CD4-positive, alpha-beta T cell (primary cell): ENCODE data around the gene TMEM63A. TPM values are rescaled to one million over a fixed set of nuclear protein-coding genes. Genes with fewer than 3 reads are reported as not detected.

Experiments
- ATAC-seq: fragments of 200-7000 bp; cut with Tn5 transposase; one replicate; pipeline ENCODE4 v1.10.0; 2022; ENCODE audit warnings: mild to moderate bottlenecking; ENCODE audit not compliant: poor library complexity
- CTCF ChIA-PET: fragments of 350-600 bp; sonication (Branson Sonifier 250); formaldehyde crosslinking; loops from one replicate; lab custom pipeline; 2021; ENCODE audit warnings: antibody characterized with exemption, inconsistent platforms; lab: Charles Lee
- POLR2A ChIA-PET: fragments of 350-600 bp; sonication (Branson Sonifier 250); formaldehyde crosslinking; loops from one replicate; lab custom pipeline; 2021; ENCODE audit warnings: antibody characterized with exemption, inconsistent platforms; lab: Charles Lee
- DNase-seq, 14 experiments: peaks; one replicate each; pipeline ENCODE4 v3.0.0-alpha.2; 2013 to 2020; ENCODE audit warnings: mixed read lengths in 2 of 14
- H3K27ac ChIP-seq, 2 donors: one replicate each; pipeline versions ENCODE4 v1.5.1 to v1.7.0; 2013; ENCODE audit warnings: low read length in 2 of 2, low read depth in 1 of 2, mild to moderate bottlenecking in 1 of 2
- H3K27me3 ChIP-seq, 2 experiments: 1 replicate in 1 of 2; 2 replicates in 1 of 2; pipeline versions ENCODE4 v1.6.1 to v1.7.0; 2013; ENCODE audit warnings: low read length in 2 of 2, control low read depth in 1 of 2, mild to moderate bottlenecking in 1 of 2, moderate library complexity in 1 of 2; ENCODE audit not compliant: insufficient read depth in 2 of 2, control insufficient read depth in 1 of 2
- H3K36me3 ChIP-seq: one replicate; pipeline ENCODE4 v1.6.1; 2013; ENCODE audit warnings: low read length, control low read depth; ENCODE audit not compliant: insufficient read depth
- H3K4me1 ChIP-seq: one replicate; pipeline ENCODE4 v1.6.1; 2013; ENCODE audit warnings: low read length, control low read depth; ENCODE audit not compliant: insufficient read depth
- H3K4me3 ChIP-seq: one replicate; pipeline ENCODE4 v1.5.1; 2013; ENCODE audit warnings: mild to moderate bottlenecking, low read length, moderate library complexity
- H3K9me3 ChIP-seq, 2 experiments: 1 replicate in 1 of 2; 2 replicates in 1 of 2; pipeline versions ENCODE4 v1.6.1 to v1.7.0; 2013; ENCODE audit warnings: low read length in 2 of 2, mild to moderate bottlenecking in 2 of 2, control low read depth in 1 of 2, moderate library complexity in 1 of 2; ENCODE audit not compliant: control insufficient read depth in 1 of 2, insufficient read depth in 1 of 2
- H3K27ac Mint-ChIP-seq: one replicate; pipeline ENCODE4 v1.8.0; 2020; ENCODE audit warnings: mixed read lengths
- H3K27me3 Mint-ChIP-seq: one replicate; pipeline ENCODE4 v1.8.0; 2021; ENCODE audit warnings: mixed read lengths
- H3K36me3 Mint-ChIP-seq: one replicate; pipeline ENCODE4 v1.8.0; 2021; ENCODE audit warnings: low read depth, mixed read lengths
- H3K4me1 Mint-ChIP-seq: one replicate; pipeline ENCODE4 v1.8.0; 2021; ENCODE audit warnings: low read depth, mixed read lengths
- H3K4me3 Mint-ChIP-seq: one replicate; pipeline ENCODE4 v1.8.0; 2020; ENCODE audit warnings: mild to moderate bottlenecking, mixed read lengths
- H3K9me3 Mint-ChIP-seq: one replicate; pipeline ENCODE4 v1.8.0; 2020; ENCODE audit warnings: mixed read lengths
- intact Hi-C, 2 experiments: fragments of 100-400 bp; cut with DNase I in 1 of 2; cut with micrococcal nuclease in 1 of 2; formaldehyde crosslinking; loops; one replicate each; pipeline versions ENCODE4 v1.15.1 to v1.9.0; 2023 to 2025; cut with DNase I, micrococcal nuclease
- total RNA-seq, 174 experiments: library from RNA in 2 of 174; stranded (reverse) in 2 of 174; gene quantifications; one replicate each; pipeline ENCODE4 v1.2.3 and lab custom pipeline; 2021 to 2026
- TF ChIP-seq, protein P1 (sequence below): fragments of 200-600 bp; IDR thresholded peaks from one replicate; pipeline ENCODE4 v1.8.0; 2022; ENCODE audit warnings: antibody characterized with exemption, mild to moderate bottlenecking

Gene TMEM63A
- total RNA-seq, 2 experiments from 2014 or later = 199 to 204 TPM

DNA sequence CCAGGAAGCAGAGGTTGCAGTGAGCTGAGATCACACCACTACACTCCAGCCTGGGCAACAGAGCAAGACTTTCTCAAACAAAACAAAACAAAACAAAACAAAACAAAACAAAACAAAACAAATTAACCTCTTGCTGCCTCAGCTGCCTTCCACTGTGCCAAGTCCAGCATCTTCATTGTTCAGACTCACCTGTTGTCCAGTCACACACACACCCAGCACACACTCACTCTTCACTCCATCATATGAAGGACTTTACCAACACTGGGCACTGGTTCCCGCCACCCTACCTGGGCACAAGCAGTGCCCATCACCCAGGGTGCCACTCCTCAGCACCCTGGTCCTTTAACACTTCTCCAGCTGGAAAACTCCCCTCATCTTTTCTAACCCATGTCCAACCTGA, 27.3 kb upstream of the TMEM63A start:
- Mint-ChIP-seq H3K27me3 (no peaks in the 10 kb centered on the region), H3K9me3 (no peaks in the 10 kb centered on the region), H3K36me3 (no peaks in the 10 kb centered on the region), H3K27ac (peak overlapping the region; percentile 48), H3K4me3 (no peak overlapping the region), H3K4me1 (peaks cover 40% of the 10 kb centered on the region)
- ChIA-PET POLR2A (interaction anchor here (1.2 to 6.8 kb wide), 7 partner anchors 12 to 132 kb away, joined by 3 to 75 read pairs (median 12); partner anchors contain the start of genes PYCR2, SRP9 and TMEM63A), CTCF (interaction anchor here (1.0 kb wide), 1 partner anchor 14 kb away, joined by 5 read pairs; no protein-coding TSS in a partner anchor)
- TF ChIP-seq, protein P1, sequence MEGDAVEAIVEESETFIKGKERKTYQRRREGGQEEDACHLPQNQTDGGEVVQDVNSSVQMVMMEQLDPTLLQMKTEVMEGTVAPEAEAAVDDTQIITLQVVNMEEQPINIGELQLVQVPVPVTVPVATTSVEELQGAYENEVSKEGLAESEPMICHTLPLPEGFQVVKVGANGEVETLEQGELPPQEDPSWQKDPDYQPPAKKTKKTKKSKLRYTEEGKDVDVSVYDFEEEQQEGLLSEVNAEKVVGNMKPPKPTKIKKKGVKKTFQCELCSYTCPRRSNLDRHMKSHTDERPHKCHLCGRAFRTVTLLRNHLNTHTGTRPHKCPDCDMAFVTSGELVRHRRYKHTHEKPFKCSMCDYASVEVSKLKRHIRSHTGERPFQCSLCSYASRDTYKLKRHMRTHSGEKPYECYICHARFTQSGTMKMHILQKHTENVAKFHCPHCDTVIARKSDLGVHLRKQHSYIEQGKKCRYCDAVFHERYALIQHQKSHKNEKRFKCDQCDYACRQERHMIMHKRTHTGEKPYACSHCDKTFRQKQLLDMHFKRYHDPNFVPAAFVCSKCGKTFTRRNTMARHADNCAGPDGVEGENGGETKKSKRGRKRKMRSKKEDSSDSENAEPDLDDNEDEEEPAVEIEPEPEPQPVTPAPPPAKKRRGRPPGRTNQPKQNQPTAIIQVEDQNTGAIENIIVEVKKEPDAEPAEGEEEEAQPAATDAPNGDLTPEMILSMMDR = no peak
- Histone ChIP-seq H3K36me3 (no peaks in the 10 kb centered on the region), H3K27ac (no peak overlapping the region), H3K4me1 (peaks cover 36% of the 10 kb centered on the region), H3K4me3 (no peak overlapping the region), H3K27me3 (no peaks in the 10 kb centered on the region), H3K9me3 (no peaks in the 10 kb centered on the region)
- ATAC-seq (no peak), DNase-seq (no peak)
- intact Hi-C loops = no loop called here

DNA sequence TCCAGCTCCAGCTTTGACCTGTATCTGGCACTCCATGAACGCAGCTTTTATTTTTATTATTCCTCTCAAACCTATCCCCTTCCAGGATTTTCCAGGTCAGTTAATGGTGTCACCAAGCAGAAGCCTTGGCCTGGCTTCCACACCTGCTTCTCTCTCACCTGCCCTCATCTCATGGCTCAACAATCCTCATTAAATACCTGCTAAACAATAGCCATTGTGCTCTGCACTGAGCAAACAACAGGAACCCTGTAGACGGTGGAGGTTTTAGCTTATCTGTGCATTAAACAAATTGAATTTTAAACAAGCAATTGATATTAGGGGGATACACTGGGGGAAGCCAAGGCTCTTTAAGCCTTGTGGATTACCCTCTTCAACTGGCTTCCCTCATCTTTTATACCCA, 26.6 kb upstream of the TMEM63A start:
- Mint-ChIP-seq H3K27ac (peak overlapping the region; percentile 9), H3K27me3 (no peaks in the 10 kb centered on the region), H3K9me3 (no peaks in the 10 kb centered on the region), H3K36me3 (no peaks in the 10 kb centered on the region), H3K4me1 (peaks cover 43% of the 10 kb centered on the region), H3K4me3 (no peak overlapping the region)
- TF ChIP-seq, protein P1 = no peak
- DNase-seq = no peak
- Histone ChIP-seq H3K36me3 (no peaks in the 10 kb centered on the region), H3K4me3 (no peak overlapping the region), H3K4me1 (peaks cover 36% of the 10 kb centered on the region), H3K9me3 (no peaks in the 10 kb centered on the region), H3K27ac (no peak overlapping the region), H3K27me3 (no peaks in the 10 kb centered on the region)
- intact Hi-C loops = no loop called here
- no peak for ATAC-seq
- CTCF ChIA-PET = no interaction called here
- POLR2A ChIA-PET = interaction anchor here (0.9 to 6.8 kb wide), 6 partner anchors 11 to 131 kb away, joined by 3 to 75 read pairs (median 16); partner anchors contain the start of genes PYCR2, SRP9 and TMEM63A

DNA sequence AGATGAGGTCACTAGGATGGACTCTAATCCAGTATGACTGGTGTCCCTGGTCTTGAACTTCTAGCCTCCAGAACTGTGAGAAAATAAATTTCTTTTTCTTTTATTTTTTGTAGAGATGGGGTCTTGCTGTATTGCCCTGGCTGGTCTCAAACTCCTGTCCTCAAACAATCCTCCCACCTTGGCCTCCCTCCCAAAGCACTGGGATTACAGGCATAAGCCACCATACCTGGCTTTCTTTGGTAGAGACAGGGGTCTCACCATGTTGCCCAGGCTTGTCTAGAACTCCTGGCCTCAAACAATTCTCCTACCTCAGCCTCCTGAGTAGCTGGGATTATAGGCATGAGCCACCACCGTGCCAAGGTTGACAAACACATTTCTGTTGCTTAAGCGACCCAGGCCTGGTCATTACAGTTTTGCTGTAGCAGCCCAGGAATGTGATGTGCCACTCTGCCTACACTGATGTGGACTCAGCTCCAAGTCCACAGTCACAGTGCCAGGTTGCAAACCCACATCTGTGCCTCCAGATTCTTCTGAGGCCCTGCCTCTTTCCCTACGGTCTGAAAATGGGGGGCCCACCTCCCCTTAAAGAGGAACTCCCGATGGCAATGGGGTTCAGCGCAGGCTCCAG, 25.9 kb upstream of the TMEM63A start:
- TF ChIP-seq, protein P1 = no peak

More for the DNA sequence above, 25.9 kb upstream of the TMEM63A start:
- ChIA-PET CTCF (no interaction called here), POLR2A (interaction anchor here (0.6 to 6.8 kb wide), 5 partner anchors 11 to 155 kb away, joined by 3 to 59 read pairs (median 5); partner anchors contain the start of genes PYCR2 and TMEM63A)
- no peaks in the 10 kb centered on the region for H3K9me3 Mint-ChIP-seq
- H3K27me3 ChIP-seq = no peaks in the 10 kb centered on the region
- DNase-seq (no peak), ATAC-seq (no peak)
- no peak overlapping the region for H3K4me3 Mint-ChIP-seq
- intact Hi-C loops = no loop called here
- H3K36me3 Mint-ChIP-seq = no peaks in the 10 kb centered on the region
- peaks cover 36% of the 10 kb centered on the region for H3K4me1 ChIP-seq
- H3K4me1 Mint-ChIP-seq = peaks cover 46% of the 10 kb centered on the region
- no peaks in the 10 kb centered on the region for H3K36me3 ChIP-seq
- H3K9me3 ChIP-seq = no peaks in the 10 kb centered on the region
- no peaks in the 10 kb centered on the region for H3K27me3 Mint-ChIP-seq
- no peak overlapping the region for H3K4me3 ChIP-seq
- no peak overlapping the region for H3K27ac ChIP-seq
- no peak overlapping the region for H3K27ac Mint-ChIP-seq
